GM21737 (cell line): ENCODE measurements around the gene PTTG1.

Source experiments
- ATAC-seq: cut with Tn5 transposase; IDR thresholded peaks from one replicate; pipeline ENCODE4 v1.9.1; 2021; ENCODE audit warnings: mild to moderate bottlenecking, moderate library complexity; ENCODE audit not compliant: unreplicated experiment

PTTG1 gene

DNA sequence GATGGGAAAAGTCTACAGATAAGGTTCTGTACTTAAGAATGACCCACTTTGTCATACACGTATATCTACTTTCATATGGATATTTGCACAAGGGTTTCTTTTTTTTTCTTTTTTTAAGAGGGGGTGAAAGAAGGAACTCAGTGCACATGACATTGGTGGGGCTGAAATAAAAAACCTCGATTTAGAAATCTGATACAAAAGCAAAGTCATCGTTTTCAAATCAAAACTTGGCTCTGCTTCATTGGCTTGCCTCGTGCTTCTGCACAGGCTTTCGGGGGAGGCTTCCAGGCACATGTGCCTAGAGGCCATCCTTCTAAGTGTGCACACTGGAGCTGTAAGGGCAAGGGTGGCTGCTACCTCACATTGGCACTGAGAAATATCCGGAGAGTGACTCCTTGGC is 31.1 kb downstream of the PTTG1 start:
- no peak for ATAC-seq

DNA sequence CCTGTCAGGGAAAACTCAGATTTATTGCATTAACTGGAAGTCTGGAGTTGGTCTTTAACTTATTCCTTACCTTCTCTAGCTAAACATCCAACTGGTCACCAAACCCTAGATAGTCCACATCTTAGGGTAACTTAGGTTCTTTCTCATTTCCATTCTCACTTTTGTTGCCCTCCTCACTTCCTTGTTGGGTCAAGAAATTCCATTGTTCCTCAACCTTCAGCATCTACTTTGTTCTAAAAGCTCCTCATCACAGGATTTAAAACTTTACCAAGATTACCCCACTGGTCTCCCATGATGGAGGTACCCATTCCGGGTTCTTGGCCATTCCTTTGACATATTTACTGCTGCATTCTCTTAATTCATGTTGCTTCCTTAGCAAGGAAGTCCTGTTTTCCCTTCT is 32.1 kb downstream of the PTTG1 start:
- ATAC-seq = no peak

DNA sequence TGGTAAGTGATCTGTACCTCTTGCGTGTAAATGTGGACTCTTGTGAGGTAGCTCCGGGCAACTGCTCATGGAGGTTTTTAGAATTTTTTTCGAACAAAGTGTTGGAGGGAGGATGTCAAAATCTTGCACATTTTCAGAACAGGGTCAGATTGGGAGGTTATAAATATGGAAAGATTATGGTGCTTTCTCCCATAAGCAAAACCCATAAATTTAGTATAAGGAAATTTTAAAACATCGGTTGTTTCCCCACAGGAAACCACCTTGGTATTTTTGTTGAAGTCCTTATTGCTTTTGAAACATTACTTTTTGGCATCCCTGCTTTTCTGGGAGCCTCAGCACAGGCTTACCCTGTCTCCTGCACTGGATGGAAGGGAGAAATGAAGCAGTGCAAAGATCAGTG is 33.9 kb downstream of the PTTG1 start:
- no peak for ATAC-seq

DNA sequence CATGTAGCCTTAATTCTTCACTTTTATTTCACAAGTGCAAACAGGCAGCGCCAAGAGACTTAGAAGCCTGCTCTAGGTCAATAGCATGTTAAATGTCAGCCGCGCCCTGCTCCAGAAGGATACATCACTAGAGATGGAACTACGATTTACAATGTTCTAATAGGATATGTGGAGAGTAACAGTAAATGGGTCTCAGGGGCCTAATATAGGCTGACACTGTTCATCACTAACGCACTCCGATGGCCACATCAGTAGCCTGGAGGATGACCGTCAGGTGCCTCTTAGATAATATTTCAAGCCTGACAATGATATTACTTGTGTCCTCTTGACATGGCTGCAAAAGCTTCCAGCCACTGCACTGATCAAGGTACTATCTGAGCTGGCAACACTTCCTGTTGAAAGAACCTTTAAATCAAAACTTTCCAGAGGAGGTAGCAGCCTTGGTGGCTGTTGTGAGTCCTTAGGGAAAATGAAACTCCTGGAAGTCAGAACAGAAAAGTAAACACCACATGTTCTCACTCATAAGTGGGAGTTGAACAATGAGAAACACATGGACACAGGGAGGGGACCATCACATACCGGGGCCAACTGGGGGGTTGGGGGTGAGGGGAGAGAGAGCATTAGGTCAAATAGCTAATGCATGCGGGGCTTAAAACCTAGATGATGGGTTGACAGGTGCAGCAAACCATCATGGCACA is 35.0 kb downstream of the PTTG1 start:
- no peak for ATAC-seq

DNA sequence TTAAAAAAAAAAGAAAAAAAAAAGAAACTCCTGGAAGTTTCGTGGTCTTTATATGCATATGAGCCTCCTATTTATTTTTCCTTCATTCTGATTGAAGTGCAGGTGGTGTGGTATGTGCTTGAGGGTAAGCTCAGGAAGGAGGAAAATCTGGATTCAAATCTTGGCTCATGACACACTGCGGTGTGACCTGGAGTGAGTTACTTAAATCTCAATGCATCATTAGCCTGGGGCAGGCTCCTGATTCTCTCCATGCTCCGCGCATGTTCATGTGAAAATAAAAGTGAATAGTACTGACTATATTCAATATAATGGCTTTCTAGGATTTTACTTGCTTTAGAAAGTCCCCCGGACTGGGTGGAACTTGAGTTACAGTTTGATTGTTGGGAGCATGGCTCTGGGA is 35.6 kb downstream of the PTTG1 start:
- ATAC-seq = no peak

DNA sequence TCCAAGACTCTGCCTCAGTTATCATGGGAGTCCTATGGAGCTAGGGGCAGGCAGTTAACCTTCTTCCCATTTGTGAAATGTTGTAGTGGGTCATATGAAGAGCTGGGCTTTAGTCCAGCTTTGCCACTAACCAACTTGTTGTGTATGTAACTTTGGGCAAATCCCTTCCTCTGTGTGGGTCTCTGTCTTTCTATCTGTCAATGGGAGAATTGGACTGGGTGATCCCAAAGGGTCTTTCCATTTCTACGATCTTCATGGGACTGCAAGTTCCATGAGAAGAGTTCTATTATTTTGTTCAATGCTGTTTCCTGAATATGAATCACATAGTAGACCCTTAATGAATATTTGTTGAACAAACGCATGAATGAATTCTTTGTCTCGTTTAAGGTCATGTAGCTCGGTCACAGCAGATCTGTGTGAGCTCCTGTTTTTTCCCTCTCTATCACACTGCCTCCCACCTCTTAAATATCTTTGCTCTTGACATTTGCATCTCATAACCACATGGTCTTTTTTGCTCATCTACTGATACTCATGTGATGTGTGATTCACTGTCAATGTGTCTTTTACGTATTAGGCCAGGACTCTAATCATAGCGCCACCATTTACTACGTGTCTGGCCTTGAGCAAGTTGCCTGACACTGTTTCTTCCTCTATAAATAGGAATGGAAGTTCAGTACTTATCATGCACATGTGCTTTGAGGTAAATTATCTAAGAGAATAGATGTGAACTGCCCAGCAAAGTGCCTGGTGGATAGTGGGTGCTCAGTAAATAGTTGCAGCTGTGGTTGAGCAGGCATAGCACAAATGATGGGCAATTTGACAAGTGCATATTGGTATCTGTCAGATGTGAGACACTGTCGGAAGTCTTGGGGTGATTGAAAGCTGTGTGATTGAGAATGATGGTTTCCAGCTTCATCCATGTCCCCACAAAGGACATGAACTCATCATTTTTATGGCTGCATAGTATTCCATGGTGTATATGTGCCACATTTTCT is 37.4 kb downstream of the PTTG1 start:
- ATAC-seq = peak; percentile 60

DNA sequence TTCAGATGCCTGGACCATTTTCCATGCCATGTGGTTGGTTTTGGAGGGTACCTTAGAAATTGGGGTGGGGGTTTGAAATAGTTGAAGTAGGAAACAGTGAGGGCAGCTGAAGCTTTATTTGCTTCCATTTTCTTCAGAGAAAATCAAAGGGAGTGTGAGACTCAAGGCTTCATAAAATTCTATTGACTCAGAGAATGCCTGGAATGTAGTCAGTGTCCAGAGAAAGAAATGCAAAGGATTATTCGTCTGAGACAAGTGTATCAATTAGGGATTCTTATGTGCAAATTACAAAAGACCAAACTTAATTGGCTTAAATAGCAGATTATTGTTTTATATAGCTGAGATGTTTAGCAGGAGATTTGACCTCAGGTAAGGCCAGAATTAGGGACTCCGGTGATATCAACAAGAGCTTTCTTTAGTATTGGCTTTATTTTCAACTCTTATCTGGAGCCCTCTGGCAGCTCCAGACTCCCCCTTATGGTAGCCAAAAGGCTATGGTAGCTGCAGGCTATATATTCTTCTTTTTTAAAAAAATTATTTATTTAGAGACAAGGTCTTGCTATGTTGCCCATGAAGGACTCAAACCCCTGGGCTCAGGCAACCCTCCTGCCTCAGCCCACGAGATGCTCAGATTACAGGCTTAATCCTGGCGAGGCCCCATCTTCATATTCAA is 38.9 kb downstream of the PTTG1 start:
- ATAC-seq = no peak

DNA sequence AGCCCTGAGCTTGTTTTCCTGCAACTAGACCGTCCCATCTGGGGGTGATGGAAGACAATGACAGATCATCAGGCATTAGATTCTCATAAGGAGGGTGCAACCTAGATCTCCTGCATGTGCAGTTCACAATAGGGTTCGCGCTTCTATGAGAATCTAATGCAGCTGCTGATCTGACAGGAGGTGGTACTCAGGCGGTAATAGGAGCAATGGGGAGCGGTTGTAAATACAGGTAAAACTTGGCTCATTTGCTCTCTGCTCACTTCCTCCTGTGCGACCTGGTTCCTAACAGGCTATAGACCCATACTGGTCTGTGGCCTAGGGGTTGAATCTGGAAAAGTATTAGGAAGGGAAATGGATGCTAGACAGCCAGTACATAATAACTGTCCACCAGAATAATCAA is 39.7 kb downstream of the PTTG1 start:
- no peak for ATAC-seq

DNA sequence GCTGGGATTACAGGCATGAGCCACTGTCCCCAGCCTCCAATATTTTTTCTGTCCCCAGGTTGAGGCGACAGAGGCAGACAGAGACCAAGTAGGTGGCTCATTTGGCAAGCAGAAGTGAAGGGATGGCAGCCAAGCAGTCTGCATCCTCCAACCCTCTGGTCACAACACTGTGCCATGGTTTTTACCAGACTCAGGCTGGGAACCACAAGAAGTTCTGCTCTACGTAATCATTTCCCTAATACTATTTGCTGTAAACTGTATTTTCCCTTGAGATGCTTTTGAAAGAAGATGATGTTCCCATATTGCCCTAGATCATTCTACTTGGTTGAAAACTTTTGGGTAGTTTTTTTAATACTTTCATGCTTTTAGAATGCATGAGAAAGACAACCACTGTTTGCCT is 40.5 kb downstream of the PTTG1 start:
- ATAC-seq = peak; percentile 34

DNA sequence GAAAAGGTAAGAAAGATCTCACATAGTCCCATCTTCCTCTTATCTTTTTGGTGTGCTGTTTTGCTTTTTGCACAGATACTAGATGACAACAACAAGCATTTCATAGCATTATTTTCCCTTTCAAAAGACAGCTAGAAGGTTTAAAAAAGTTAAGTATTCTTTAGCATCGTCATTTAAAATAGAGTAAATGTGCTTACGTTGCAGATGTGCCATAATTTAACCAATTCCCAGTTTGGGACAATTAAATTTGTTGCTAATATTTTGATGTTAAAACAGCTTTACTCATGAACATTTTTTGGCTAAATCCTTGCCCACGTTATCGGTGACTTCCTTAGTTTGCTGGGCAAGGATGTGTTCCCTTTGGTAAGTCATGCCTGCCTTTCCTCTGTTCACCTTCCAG is 41.6 kb downstream of the PTTG1 start:
- no peak for ATAC-seq

DNA sequence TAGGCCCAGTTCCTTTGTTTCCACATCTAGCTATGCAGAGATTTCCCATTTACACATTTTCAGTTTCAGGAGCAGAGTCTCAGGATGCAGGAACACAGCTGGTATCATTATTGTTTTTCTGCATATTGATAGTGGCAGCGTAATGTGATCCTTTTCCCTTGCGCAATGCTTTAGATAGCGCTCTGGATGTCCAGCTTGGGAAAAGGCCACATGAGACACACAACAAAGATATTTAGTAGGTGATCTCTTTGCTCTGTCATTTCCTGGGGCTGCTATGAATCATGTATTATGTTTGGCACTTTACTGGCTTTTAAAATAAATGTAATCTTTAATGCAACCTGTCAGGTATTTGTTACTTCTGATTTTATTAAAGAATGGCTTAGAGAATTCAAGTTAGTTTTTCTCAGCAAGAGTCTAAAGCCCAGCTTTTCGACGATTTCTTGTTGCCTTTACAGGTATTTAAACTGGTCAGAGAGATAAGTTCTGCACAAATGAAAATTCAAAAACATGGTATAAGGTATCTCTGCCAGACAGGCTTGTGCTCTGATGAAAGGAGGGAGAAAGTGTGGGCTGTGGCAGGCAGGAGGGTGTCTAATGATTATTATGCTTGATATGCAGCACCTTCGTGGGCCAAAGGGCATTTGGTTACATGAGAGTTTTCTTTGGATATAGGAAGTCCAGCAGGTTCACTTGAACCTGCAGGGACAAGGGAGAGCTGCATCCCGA is 42.2 kb downstream of the PTTG1 start:
- ATAC-seq = no peak

DNA sequence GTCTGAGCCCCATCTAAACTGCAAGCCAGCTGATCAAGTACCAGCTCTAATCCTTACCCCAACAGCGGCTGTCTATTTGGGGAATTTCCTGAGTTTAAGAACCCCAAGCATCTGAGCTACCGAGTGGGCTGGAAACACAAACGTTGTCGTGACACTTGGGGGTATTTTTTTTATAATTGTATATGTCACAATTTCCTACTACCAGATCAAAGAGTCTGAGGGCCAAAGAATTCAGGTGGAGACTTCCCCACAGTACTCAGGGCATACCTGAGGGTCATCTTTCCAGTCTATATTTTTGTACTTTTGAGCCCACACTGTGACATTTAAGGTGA is 42.8 kb downstream of the PTTG1 start:
- no peak for ATAC-seq

DNA sequence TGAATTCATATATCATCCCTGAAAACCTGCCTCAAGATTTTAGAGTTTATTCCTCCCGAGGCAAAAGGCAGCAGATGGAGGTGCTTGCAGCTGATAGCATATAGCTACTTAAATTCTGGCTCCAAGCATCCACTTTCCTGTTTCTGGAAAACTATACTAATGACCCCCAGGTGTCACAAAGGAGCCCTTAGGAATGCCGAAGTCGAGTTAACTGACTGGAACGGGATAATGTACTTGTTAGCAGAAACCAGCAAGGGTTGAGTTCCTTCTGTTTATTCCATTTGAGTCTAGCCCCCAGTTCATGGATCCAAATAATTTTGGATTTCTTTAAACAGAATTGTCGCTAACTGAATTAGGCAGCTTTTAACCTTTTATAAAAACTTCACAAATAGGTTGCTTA is 44.5 kb downstream of the PTTG1 start:
- no peak for ATAC-seq

DNA sequence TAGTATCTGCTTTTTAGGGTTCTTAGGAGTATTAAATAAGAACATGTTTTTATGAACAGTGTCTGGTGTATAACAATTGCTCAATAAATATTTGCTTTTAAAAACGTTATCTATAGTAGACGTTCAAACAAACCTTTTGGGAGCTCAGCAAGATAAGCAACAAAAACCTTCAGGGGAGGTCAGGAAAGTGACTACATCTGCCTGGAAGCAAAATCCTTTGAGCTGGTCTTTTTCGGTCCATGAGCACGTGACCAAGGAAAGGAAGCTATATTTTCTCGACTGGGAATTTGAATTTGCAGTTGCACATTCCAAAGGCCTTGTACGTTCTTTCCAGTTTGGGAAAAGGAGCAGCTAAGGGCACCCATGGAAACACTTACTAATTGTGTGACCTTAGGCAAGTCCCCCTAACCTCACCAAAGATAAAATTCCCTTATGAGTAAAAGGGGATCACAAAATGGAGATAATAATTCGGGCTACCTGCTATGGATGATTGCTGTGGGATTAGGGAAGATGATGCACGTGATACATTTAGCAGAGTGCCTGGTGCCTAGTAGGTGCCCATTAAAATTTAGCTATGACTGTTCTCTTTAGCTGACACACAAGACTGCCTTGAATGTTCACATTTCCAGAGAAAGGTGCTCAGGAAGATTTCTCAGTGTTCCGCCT is 45.4 kb downstream of the PTTG1 start:
- ATAC-seq = no peak

DNA sequence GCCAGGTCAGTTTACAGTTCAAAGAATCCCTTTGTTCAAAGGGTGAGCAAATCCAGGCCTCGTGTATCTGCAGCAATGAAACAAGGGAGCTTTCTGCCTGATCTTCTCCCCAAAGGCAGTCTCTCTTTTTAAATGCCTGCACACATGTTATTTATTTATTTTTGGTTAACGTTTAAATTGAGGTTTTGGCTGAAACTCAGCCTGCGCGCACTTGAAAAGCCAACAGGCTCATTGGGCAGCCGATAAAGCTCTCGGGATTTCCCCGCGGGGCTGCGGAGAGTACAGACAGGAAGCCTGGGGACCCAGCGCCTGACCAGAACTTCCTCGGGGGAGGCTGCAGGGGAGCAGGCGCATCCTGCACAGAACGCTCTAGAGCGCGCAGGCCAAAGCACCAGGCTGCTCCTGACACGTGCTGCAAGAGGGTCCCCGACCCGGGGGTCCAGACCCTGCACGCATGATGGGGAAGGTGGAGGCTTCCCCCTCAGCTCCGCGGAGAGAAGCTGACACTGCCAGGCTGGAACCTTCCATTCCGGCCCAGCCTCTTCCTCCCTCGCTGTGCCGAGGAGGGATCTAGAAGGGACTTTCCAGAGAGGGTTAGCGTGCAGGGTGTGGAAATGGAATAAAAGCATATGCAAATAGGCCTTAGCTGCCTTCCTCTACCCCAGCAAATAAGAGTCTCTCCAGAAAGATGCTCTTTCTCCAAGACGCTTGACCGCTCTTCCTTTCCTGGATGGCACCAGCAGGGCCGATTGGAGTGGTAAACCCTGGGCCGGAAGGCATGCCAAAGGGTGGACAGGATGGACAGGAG is 46.1 kb downstream of the PTTG1 start:
- ATAC-seq = peak; percentile 90

DNA sequence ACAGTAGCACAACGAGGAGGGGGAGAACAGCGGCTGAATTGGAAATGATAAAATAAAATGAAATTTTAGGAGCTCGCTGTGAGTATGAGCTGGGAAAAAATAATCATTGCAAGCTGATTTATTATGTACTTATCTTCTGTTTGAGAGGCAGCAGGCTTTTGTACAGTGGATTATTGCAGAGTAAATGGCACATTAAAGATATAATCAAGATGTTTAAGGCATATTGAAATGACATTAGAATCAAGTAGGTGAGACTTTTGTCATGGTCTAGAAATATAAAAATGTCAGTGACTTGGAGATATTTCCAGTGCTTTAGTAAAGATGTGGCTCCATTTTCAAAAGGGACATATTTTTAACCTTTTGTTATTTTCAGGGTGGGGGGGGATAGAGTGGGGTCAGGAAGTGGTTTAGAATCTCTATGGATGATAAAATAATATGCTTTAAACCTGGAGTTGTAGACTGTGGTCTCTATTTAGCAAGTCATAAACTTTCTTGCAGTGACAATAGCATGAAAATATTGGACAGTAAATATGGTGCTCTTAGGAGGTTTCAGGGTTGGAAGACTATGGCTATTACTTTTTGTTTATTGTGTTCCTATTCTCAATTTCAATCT is 46.8 kb downstream of the PTTG1 start:
- no peak for ATAC-seq

DNA sequence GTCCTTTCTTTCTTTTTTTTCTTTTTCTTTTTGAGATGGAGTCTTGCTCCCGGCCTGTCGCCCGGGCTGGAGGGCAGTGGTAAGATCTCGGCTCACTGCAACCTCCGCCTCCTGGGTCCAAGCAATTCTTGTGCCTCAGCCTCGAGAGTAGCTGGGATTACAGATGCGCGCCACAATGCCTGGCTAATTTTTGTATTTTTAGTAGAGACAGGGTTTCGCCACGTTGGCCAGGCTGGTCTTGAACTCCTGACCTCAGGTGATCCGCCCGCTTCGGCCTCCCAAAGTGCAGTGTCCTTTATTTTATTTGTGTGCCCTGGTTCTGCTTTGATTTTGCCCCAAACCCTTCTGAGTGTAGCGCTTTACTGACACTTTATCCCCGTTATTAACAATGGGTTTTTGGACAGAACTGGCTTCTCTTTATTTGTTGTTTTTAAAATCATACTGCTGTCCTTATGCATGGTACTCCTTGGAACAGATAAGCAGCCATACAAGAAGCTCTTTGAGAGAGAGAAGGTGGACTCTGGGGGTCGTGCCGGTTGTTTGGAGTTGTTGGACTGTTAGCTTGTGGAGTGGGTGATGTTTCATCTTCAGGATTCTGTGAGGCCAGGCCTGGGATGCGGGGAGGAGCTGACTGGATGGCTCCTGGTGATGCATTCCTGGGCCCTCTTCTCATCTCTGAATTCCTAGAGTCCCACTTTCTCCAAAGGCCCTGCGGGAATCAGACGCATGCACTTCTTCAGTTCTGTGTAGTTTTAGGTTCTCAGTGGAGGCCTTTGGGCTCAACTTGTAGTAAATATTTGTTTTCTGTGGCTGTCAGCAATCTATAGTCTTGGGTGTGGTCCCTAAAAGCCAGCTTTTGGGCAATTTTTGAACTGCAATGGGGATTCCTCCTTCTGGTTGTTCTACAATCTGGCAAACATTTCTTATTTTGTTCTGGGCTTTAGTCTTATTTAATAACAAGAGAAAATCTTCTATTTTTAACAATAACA is 47.8 kb downstream of the PTTG1 start:
- ATAC-seq = no peak
